ENCODE results near the gene BICC1.

DNA sequence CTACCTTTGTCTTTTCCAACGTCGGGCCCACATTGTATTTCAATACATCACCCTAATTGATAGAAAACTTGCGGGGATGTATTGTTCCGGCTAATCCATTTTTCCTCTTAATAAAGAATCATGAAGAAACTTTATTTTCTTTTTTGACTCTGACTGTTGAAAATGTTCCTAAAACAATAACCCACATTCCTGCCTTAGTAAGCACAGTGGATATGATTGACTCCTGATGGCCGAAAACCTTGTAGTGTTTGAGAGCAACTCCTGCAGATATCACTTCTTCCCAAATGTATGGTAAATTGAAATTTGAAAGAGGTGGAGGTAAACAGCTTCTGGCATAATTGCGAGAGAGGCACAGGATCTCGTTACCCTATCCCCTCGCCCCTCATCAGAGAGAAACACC lies 65.7 kb downstream of the BICC1 start:
- TF ChIP-seq, protein P1, sequence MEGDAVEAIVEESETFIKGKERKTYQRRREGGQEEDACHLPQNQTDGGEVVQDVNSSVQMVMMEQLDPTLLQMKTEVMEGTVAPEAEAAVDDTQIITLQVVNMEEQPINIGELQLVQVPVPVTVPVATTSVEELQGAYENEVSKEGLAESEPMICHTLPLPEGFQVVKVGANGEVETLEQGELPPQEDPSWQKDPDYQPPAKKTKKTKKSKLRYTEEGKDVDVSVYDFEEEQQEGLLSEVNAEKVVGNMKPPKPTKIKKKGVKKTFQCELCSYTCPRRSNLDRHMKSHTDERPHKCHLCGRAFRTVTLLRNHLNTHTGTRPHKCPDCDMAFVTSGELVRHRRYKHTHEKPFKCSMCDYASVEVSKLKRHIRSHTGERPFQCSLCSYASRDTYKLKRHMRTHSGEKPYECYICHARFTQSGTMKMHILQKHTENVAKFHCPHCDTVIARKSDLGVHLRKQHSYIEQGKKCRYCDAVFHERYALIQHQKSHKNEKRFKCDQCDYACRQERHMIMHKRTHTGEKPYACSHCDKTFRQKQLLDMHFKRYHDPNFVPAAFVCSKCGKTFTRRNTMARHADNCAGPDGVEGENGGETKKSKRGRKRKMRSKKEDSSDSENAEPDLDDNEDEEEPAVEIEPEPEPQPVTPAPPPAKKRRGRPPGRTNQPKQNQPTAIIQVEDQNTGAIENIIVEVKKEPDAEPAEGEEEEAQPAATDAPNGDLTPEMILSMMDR (IDR thresholded peaks at IDR 0.05 in 4 of 5, conservative IDR thresholded peaks at IDR 0.05 in 1 of 5): no peak
- TF ChIP-seq POLR2A (IDR thresholded peaks at IDR 0.05): no peak
